CD1c-positive myeloid dendritic cell (primary cell): ENCODE data around the gene MUC7.
"Not testable (repeated sequence)": the region's sequence is repeated elsewhere in the genome, so short reads cannot be mapped to it uniquely, and the experiment has no call there.

ENCODE experiments used
- DNase-seq: peaks from one replicate; pipeline ENCODE4 v3.0.0-alpha.2; 2016; ENCODE audit errors: extremely low spot score

MUC7 gene

DNA sequence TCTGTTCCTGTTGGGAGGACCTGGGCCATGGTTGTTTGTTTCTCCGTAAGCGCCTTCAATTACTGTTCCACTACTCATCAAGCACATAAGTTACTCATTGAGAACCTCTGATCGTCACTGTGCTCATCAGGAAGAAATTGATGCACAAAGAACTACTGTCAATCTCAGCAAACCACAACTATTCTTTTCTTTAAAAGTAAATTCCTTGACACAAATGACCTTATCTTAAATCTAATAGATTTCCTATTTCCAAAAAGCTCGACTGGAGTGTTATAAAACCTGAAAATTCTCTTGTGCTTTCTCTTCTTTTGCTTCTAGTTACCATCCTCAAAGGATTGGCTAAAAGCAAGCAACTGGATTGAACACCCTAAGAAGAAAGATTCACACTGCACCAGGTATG lies at the start of gene MUC7:
TSS of gene MUC7 (plus strand) at position 301 of the 400 bp plus-strand sequence. CDS start 1,825 bp downstream, outside the sequence.
- no peak for DNase-seq

- DNase-seq, result no peak
Measured at GRCh38 chr4:70425306-70425705, 46.7 kb upstream of the MUC7 start.

GRCh38 chr4:70426789-70427188 lies 45.2 kb upstream of the MUC7 start:
- no peak for DNase-seq

- DNase-seq, result no peak
Measured at GRCh38 chr4:70437197-70437596, 34.8 kb upstream of the MUC7 start.

DNA sequence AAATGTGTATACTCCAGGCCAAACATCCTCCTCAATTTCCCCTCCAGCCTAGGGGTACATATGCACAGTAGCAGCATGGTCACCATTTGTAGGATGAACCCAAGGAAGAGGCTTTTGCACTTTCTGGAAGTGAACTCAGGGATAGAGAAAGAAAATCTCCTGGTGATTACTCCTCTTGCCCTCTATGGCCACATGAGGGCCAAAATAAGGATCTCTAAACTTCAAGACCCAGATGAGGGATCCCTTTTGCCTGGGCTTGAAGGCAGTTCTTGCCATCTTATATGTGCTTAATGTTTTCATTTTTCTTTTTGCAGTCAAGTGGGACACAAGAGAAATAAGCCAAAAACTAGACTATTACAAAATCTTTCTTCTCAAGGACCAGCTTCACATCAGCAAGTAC lies 29.5 kb upstream of the MUC7 start:
- DNase-seq, result no peak

DNA sequence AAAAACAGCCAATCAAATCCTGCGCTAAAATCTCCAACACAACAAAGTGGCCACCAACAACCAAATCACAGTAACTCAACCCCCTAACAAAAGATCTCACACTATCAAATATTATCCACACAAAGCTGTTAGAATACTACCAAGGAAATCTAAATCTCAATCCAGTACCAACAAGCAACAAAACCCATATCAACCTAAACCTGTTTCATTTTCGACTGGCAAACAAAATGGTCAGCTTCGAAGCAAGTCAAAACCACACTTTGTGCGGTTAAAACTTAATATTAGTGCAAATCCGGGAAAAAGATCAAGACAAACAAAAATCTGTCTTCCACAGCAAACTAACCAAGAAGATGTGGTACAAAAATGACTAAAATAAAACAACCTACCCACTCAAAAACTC lies 28.7 kb upstream of the MUC7 start:
- DNase-seq, result no peak

DNA sequence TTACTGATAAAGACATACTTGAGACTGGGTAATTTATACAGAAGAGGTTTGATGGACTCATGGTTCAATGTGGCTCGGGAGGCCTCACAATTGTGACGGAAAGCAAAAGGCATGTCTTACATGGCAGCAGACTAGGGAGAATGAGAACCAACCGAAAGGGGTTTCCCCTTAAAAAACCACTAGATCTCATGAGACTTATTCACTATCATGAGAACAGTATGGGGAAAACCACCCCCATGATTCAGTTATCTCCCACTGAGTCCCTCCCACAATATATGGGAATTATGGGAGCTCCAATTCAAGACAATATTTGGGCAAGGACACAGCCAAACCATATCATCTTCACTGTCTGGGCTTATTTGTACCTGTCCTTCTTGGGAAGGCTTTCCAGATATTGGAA lies 22.8 kb upstream of the MUC7 start:
- no peak for DNase-seq

DNA sequence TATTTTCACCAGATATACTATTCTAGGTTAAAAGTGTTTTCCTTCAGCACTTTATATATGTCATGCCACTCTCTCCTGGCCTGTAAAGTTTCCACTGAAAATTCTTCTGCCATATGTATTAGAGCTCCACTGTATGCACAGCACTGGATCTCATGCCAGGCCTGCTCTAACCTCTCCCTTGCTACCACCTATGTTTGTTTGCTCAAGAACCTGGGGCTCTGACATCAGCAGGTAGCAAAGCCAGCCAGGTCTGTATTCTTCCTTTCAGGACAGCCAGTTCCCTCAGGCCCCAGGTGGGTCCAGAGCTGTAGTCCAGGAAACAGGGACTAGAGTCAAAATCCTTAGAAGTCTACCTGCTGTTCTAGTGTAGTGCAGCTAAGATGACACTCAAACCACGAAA lies 19.1 kb upstream of the MUC7 start:
- DNase-seq, result no peak

GRCh38 chr4:70463335-70463734 lies 8.7 kb upstream of the MUC7 start:
- DNase-seq, result no peak

GRCh38 chr4:70473679-70474078 lies 1.7 kb downstream of the MUC7 start:
- no peak for DNase-seq

DNA sequence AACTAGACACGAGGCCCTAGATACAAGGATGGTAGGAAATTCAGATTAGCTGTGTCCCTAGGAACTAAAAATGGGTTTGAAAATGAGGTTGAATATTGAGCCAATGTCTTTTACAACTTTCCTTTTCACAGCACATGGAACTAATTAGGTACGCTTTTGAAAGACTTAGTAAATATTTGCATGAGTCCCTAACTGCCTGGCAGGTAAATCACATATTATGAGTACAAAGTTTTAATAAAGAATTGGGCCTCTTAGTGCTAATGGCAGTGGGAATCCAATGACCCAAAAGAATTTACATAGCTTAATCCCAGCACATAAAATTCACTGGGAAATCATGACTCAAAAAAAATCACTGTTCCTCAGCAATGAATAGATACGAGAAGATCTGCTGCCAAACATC lies 16.8 kb downstream of the MUC7 start:
- DNase-seq, result no peak

GRCh38 chr4:70496231-70496630 lies 24.2 kb downstream of the MUC7 start:
- DNase-seq, result no peak

- DNase-seq, result not testable (repeated sequence)
Measured at GRCh38 chr4:70501838-70502237, 29.8 kb downstream of the MUC7 start.

- DNase-seq, result no peak
Measured at GRCh38 chr4:70504733-70505132, 32.7 kb downstream of the MUC7 start.

DNA sequence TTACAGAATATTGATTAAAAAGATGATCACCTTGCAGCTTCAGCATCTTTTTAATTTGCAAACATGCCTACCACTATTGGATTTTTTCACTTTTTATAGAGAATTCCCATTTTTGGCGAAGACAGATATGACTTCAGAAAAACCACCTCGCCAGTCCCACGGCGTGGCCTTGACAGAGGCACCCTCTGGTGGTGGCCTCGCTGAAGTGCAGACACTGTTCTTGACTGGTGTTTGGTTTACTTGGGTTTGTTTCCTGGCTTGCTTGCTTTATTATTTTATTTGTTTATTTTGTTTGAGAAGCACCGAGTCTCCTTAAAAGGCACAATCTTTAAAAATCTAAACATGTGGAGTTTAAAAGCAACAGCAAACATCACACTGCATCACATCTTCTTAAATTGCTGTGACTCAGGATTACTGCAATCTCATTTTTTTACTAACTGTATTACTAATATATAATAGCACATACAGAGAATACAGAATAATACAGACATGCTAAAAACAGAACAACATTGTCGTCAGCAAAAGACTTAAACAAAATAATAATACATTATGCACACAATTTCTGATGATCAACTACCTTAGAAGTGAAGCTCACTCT lies 33.3 kb downstream of the MUC7 start:
- peak; percentile 48 for DNase-seq

DNA sequence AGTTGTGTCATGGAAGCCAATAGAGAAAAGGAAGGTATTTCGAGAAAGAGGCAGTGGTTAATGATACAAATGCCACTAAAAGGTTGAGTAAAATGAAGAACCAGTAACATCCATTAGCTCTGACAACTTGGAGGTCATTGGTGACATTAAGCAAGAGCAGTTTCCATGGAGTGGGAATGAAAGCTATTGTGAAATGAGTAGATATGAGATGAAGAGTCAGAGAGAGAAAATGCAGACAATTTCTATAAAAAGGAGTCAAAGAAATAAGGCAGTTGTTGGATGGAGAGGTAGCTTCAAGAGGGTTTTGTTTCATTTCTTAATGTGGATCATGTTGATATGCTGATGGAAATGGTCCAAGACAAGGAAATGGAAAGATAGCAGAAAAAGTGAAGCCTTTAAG lies 36.8 kb downstream of the MUC7 start:
- DNase-seq, result no peak

DNA sequence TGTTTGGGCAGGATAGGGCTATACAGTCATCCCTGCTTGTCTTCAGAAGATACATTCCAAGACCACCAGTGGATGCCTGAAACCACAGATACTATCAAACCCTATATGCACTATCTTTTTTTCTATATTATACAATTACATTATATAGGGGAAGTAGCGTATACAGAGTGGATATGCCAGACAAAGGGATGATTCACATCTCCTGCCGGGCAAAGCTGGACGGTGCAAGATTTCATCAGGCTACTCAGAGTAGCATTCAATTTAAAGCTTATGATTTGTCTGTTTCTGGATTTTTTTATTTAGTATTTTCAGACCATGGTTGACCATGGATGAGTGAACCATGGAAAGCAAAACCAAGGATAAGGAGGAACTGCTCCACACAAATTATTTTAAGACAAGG lies 39.4 kb downstream of the MUC7 start:
- DNase-seq, result no peak

GRCh38 chr4:70515367-70516250 lies 43.6 kb downstream of the MUC7 start:
- DNase-seq, result no peak

GRCh38 chr4:70518269-70518668 lies 46.3 kb downstream of the MUC7 start, which contains the start of gene AMTN:
TSS of gene AMTN (plus strand) at chr4:70518569. CDS start at chr4:70518778, 209 bp downstream.
- no peak for DNase-seq

- no peak for DNase-seq
Measured at GRCh38 chr4:70518716-70519115, 46.7 kb downstream of the MUC7 start.

- DNase-seq, result no peak
Measured at GRCh38 chr4:70522626-70523025, 50.6 kb downstream of the MUC7 start.

DNA sequence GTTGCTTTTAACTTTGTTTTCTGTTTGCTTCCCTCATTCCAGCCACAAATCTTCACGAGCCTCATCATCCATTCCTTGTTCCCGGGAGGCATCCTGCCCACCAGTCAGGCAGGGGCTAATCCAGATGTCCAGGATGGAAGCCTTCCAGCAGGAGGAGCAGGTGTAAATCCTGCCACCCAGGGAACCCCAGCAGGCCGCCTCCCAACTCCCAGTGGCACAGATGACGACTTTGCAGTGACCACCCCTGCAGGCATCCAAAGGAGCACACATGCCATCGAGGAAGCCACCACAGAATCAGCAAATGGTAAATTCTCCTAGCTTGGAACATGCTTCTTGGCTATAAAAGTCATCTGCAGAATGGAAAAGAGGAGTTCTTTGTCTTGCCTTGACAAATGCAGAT lies 59.0 kb downstream of the MUC7 start:
- no peak for DNase-seq

- DNase-seq, result no peak
Measured at GRCh38 chr4:70531981-70532380, 60.0 kb downstream of the MUC7 start.
